Esophagus squamous epithelium (tissue), 4 donors: ENCODE results near the gene SUPT20H.

ENCODE experiments used
- CTCF ChIP-seq, 6 experiments: fragments of 450-650 bp in 4 of 6; fragments of 200-600 bp in 2 of 6; sonication (generic) in 2 of 6; IDR thresholded peaks; one replicate each; pipeline ENCODE4 v1.5.1; 2016 to 2019; ENCODE audit warnings: antibody characterized with exemption in 6 of 6, mild to moderate bottlenecking in 4 of 6, moderate library complexity in 4 of 6
- POLR2A ChIP-seq, 4 donors: fragments of 450-650 bp; IDR thresholded peaks; one replicate each; pipeline ENCODE4 v1.6.1; 2017; ENCODE audit warnings: antibody characterized with exemption in 4 of 4, mild to moderate bottlenecking in 4 of 4, moderate library complexity in 3 of 4

- no peak for TF ChIP-seq CTCF (IDR thresholded peaks at IDR 0.05)
- TF ChIP-seq POLR2A (IDR thresholded peaks at IDR 0.05): no peak
These were observed 41.7 kb upstream of the SUPT20H start for GRCh38 chr13:37101201-37101600.
